ENCODE results near the gene RBM4B.

Gene RBM4B

DNA sequence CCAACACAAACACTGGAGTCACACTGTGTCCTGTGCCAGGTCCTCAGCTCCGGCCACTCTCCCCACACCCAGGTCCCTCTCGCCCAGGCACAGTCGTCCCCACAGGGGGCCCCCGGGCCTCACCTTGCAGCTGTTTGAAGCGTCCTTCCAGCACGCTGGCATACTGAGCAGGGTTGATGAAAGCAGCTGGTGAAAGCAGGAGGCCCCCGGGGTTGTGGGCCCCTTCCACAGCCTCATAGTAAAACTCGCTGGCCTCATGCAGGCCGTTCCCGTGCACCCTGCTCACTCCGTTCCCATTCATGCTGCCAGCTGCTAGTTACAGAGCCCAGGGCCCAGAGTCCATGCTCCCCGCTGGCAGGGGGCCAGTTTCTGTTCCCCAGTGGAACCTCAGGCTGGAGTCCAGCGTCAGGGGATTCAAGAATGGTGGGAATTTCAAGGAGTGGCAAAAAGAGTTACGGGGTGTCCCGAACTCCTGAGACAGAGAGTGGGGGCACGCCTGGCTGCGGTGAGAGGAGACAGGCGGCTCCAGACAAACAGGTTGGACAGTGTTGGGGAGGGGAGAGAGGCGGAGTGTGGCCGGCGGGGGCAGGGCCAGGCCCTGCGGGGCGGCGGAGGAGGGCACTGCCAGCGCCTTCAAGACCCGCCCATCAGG, 40.8 kb upstream of the RBM4B start:
- no peak overlapping the region for H3K4me3 ChIP-seq (ENCODE audit: low read length)
- H3K36me3 ChIP-seq (ENCODE audit: insufficient read depth, low read length) = no peaks in the 10 kb centered on the region
- H3K4me1 ChIP-seq (ENCODE audit: control insufficient read depth, insufficient read depth, low read length) = peaks cover 16% of the 10 kb centered on the region
- H3K9ac ChIP-seq (ENCODE audit: low read depth, low read length) = no peak overlapping the region
- no peak overlapping the region for H3K4me2 ChIP-seq (ENCODE audit: low read length)
- H3K27me3 ChIP-seq (ENCODE audit: control insufficient read depth, insufficient read depth, low read length) = peaks cover 30% of the 10 kb centered on the region
- no peaks in the 10 kb centered on the region for H3K9me3 ChIP-seq (replicated peaks; ENCODE audit: low read length)

DNA sequence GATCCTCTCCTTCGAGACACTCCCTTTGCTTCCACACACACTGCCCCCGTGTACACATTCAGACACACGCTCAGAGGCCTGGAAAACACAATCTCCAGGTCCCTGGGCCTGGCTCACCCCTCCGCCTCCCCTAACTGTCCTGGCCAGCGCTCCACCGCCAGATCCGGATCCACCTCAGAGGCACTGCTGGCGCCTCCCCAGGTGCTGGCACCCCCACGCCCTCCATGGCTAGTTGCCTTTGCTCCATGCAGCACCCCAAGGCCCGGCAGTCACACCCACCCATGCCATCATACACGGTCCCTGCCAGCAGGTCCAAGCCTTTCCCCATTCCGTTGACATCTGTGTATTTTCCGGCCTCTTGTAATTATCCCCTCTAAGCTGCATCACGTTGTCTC, 40.2 kb upstream of the RBM4B start:
- no peak overlapping the region for H3K9ac ChIP-seq (ENCODE audit: low read depth, low read length)
- H3K36me3 ChIP-seq (ENCODE audit: insufficient read depth, low read length) = no peaks in the 10 kb centered on the region
- peaks cover 31% of the 10 kb centered on the region for H3K27me3 ChIP-seq (ENCODE audit: control insufficient read depth, insufficient read depth, low read length)
- H3K4me1 ChIP-seq (ENCODE audit: control insufficient read depth, insufficient read depth, low read length) = peaks cover 16% of the 10 kb centered on the region
- H3K4me2 ChIP-seq (ENCODE audit: low read length) = no peak overlapping the region
- no peak overlapping the region for H3K4me3 ChIP-seq (ENCODE audit: low read length)
- no peaks in the 10 kb centered on the region for H3K9me3 ChIP-seq (replicated peaks; ENCODE audit: low read length)

DNA sequence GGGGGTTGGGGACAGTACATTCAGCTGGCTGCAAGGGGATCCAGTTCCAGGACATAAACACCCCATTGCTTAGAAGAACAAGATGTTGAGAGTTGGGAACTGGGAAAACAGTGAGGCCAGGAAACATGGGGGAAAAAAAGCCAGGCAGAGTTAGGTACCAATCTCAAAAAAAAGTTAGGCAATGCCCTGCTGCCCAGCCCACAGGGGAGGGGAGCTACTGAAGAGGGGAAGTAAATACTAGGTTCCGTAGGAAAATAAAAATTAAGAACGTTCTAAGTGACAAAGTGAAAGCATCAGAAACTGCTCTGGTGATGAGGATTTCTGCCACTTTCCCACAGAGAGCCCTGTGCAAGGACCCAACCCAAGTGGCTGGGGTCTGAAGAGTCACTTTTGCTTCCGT, 39.3 kb upstream of the RBM4B start:
- H3K4me1 ChIP-seq (ENCODE audit: control insufficient read depth, insufficient read depth, low read length) = peaks cover 16% of the 10 kb centered on the region
- H3K4me2 ChIP-seq (ENCODE audit: low read length) = no peak overlapping the region
- H3K27me3 ChIP-seq (ENCODE audit: control insufficient read depth, insufficient read depth, low read length) = peaks cover 31% of the 10 kb centered on the region
- no peaks in the 10 kb centered on the region for H3K36me3 ChIP-seq (ENCODE audit: insufficient read depth, low read length)
- H3K4me3 ChIP-seq (ENCODE audit: low read length) = no peak overlapping the region
- no peaks in the 10 kb centered on the region for H3K9me3 ChIP-seq (replicated peaks; ENCODE audit: low read length)
- no peak overlapping the region for H3K9ac ChIP-seq (ENCODE audit: low read depth, low read length)

DNA sequence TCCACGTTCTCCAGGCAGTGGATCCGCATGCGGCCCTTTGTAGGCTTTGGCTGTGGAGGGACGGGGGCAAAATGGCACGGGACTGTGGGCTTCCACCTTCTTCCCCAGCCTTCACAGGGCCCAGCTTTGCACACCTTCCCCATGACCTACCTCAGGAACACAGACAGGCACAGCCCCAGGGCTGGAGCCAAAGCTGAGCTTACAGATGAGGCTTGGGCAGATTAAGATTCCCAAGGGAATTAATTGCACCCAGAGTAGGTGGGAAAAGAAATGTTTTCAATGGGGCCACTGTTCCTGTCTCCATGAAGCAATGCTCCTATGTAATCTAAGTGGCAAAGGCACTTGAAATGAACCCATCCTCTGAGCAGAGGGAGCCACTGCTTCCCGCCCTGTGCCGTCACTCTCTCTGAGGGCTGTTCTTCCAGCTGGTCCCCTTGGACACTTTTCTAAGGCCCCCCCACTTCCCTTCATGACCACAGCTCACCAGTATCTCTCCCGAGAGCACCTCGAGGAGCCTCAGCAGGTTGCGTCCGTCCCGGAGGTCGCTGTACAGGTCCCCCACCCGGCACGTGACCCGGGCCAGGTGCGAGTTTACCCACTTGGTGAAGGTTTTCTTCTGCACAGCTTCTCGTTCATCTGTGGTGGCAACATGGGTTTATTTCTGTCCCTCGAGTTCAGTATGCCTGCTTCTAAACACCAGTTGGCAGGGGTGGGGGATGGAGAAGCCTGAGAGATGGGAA, 37.8 kb upstream of the RBM4B start:
- peaks cover 35% of the 10 kb centered on the region for H3K27me3 ChIP-seq (ENCODE audit: control insufficient read depth, insufficient read depth, low read length)
- no peak overlapping the region for H3K9ac ChIP-seq (ENCODE audit: low read depth, low read length)
- H3K4me1 ChIP-seq (ENCODE audit: control insufficient read depth, insufficient read depth, low read length) = peaks cover 15% of the 10 kb centered on the region
- H3K4me3 ChIP-seq (ENCODE audit: low read length) = no peak overlapping the region
- H3K36me3 ChIP-seq (ENCODE audit: insufficient read depth, low read length) = no peaks in the 10 kb centered on the region
- no peak overlapping the region for H3K4me2 ChIP-seq (ENCODE audit: low read length)
- no peaks in the 10 kb centered on the region for H3K9me3 ChIP-seq (replicated peaks; ENCODE audit: low read length)

DNA sequence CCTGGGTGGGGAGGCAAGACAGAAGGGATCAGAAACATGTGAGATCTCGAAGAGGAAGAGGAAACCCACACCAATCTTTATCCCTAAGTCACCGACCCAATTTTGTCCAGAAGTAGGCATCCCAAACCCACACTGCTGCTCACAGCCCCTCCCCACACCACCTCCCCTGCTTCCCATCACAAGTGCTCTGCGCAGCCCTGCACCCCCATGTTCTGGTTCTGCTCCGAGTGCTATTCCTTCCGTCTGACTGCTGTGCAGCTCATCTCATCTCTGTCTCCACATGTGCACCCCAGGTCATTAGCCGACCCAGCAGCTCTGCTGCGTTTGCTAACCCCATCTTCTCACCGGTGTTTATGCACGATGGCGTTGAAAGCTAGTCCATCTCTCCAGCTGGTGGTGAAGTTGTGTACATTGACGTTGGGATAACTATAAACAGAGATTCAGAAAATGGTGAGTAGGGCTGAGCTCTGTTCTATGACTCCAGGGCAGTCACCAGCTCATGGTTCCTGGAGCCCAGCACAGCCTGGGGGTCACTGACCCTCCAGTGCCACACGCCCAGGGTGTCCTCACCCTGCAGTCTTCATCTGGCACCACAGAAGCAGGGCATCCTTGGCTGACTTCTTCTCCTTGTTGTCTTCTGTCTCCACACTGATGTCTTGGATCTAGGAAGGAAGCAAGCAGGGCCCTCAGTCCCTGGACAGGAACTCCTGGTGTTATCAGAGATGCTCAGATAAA, 36.2 kb upstream of the RBM4B start:
- Histone ChIP-seq H3K27me3 (ENCODE audit: control insufficient read depth, insufficient read depth, low read length) (peaks cover 33% of the 10 kb centered on the region), H3K9me3 (replicated peaks; ENCODE audit: low read length) (no peaks in the 10 kb centered on the region), H3K4me3 (ENCODE audit: low read length) (no peak overlapping the region), H3K4me2 (ENCODE audit: low read length) (no peak overlapping the region), H3K36me3 (ENCODE audit: insufficient read depth, low read length) (no peaks in the 10 kb centered on the region), H3K4me1 (ENCODE audit: control insufficient read depth, insufficient read depth, low read length) (peaks cover 6% of the 10 kb centered on the region), H3K9ac (ENCODE audit: low read depth, low read length) (no peak overlapping the region)

DNA sequence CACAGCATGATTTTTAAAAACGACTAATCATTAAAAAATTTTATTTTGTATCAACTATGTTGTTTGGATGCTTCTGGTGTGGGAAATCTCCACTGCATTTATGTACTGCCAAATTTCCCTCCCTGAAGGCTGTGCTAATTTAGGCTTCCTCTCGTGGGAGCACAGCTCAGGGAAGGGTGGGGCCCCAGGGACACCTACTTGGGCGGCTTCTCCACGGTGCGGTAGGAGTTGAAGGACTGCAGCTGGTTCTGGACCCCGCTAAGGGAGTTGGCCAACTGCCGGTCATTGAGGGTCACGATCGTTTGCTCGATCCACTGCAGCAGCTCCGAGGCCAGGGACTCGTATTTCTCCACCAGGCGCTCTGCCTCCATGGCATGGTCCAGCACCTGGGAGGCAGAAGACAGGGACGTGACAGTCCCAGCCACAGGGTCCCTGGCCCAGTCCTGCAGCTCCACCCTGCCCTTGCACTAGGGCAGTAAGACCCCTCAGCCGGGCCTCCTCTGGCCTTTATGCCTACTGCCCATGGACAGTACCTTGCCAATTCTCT, 32.8 kb upstream of the RBM4B start:
- H3K4me1 ChIP-seq (ENCODE audit: control insufficient read depth, insufficient read depth, low read length) = no peaks in the 10 kb centered on the region
- no peak overlapping the region for H3K4me2 ChIP-seq (ENCODE audit: low read length)
- H3K27me3 ChIP-seq (ENCODE audit: control insufficient read depth, insufficient read depth, low read length) = peaks cover 29% of the 10 kb centered on the region
- H3K4me3 ChIP-seq (ENCODE audit: low read length) = no peak overlapping the region
- H3K36me3 ChIP-seq (ENCODE audit: insufficient read depth, low read length) = no peaks in the 10 kb centered on the region
- H3K9me3 ChIP-seq (replicated peaks; ENCODE audit: low read length) = no peaks in the 10 kb centered on the region
- no peak overlapping the region for H3K9ac ChIP-seq (ENCODE audit: low read depth, low read length)

DNA sequence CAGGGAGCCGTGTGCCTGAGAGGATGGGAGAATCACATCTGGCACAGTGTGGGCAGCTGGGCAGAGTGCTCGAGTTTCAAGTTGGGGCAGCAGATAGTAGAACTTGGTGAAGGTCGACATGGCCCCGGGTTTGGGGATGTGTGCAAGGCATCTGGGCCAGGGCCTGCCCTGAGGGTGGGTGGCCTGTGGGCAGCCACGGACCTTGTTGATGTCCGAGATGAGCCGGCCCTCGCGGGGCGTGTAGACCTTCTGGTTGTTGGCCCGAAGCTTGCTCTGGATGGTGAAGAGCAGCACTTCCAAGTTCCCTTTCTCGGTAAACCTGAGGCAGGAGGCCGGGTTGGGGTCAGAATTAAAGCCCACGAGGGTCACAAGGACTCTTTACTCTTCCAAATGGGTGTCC, 31.0 kb upstream of the RBM4B start:
- no peaks in the 10 kb centered on the region for H3K36me3 ChIP-seq (ENCODE audit: insufficient read depth, low read length)
- H3K4me2 ChIP-seq (ENCODE audit: low read length) = no peak overlapping the region
- no peak overlapping the region for H3K9ac ChIP-seq (ENCODE audit: low read depth, low read length)
- no peak overlapping the region for H3K4me3 ChIP-seq (ENCODE audit: low read length)
- H3K27me3 ChIP-seq (ENCODE audit: control insufficient read depth, insufficient read depth, low read length) = peaks cover 12% of the 10 kb centered on the region
- H3K4me1 ChIP-seq (ENCODE audit: control insufficient read depth, insufficient read depth, low read length) = no peaks in the 10 kb centered on the region
- no peaks in the 10 kb centered on the region for H3K9me3 ChIP-seq (replicated peaks; ENCODE audit: low read length)

DNA sequence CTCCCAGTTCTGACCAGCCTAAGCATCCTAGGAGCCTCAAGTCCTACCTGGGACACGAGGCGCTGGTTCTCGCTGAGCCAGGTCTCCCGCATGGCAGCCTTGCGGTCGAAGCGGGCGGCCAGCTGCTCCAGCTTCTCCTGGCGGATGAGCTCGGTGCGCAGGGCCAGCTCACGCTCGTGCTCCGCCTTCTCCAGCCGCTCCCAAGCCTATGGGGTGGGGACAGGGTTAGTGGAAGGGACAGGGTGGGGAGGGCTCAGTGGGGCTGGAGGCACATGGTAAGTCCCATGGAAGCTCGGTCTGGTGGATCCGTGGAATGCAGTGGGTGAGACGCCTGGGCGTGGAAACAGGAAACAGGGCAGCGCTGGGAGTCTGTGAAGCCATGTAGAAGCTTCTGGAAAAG, 30.4 kb upstream of the RBM4B start:
- H3K9ac ChIP-seq (ENCODE audit: low read depth, low read length) = no peak overlapping the region
- no peaks in the 10 kb centered on the region for H3K4me1 ChIP-seq (ENCODE audit: control insufficient read depth, insufficient read depth, low read length)
- H3K9me3 ChIP-seq (replicated peaks; ENCODE audit: low read length) = no peaks in the 10 kb centered on the region
- no peaks in the 10 kb centered on the region for H3K36me3 ChIP-seq (ENCODE audit: insufficient read depth, low read length)
- no peak overlapping the region for H3K4me2 ChIP-seq (ENCODE audit: low read length)
- no peak overlapping the region for H3K4me3 ChIP-seq (ENCODE audit: low read length)
- peaks cover 7% of the 10 kb centered on the region for H3K27me3 ChIP-seq (ENCODE audit: control insufficient read depth, insufficient read depth, low read length)

DNA sequence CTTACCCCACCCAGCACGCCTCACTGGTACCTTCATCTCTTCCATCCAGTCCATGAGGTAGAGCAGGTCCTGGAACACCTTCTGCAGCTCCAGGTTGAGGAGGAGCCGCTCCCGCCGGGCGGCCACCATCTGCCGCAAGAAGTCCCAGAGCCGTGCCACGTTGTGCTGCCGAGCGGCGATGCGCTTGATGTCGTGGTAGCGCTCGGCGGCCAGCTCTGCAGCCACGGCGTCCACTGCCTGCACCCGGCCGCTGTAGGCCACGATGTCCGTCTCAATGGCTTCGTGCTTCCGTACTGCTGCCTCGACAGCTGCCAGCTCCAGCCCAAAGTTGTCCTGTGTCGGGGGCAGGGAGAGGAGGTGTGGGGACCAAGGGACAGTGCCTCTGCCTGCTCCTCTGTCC, 29.8 kb upstream of the RBM4B start:
- peaks cover 7% of the 10 kb centered on the region for H3K27me3 ChIP-seq (ENCODE audit: control insufficient read depth, insufficient read depth, low read length)
- H3K4me2 ChIP-seq (ENCODE audit: low read length) = no peak overlapping the region
- no peaks in the 10 kb centered on the region for H3K9me3 ChIP-seq (replicated peaks; ENCODE audit: low read length)
- H3K4me1 ChIP-seq (ENCODE audit: control insufficient read depth, insufficient read depth, low read length) = no peaks in the 10 kb centered on the region
- no peak overlapping the region for H3K4me3 ChIP-seq (ENCODE audit: low read length)
- no peaks in the 10 kb centered on the region for H3K36me3 ChIP-seq (ENCODE audit: insufficient read depth, low read length)
- no peak overlapping the region for H3K9ac ChIP-seq (ENCODE audit: low read depth, low read length)

DNA sequence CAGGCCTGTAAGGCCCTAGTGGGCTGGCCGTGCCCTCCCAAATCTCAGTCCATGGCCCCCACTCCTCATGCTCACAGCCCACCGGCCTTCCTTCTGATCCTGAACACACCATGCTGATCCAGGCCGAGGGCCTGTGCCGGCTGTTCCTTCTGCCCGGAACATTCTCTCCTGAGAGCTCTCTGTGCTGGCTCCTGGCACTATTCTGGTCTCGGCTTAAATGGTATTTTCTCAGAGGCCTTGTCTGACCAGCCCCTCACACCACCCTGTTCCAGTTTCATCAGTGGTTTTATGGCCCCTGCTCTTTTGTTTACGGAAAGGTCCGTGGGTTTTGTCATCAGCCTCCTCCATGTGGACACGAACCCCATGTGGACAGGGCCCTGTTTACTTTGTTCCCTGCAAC, 29.3 kb upstream of the RBM4B start:
- Histone ChIP-seq H3K9ac (ENCODE audit: low read depth, low read length) (no peak overlapping the region), H3K36me3 (ENCODE audit: insufficient read depth, low read length) (no peaks in the 10 kb centered on the region), H3K4me3 (ENCODE audit: low read length) (no peak overlapping the region), H3K27me3 (ENCODE audit: control insufficient read depth, insufficient read depth, low read length) (peaks cover 7% of the 10 kb centered on the region), H3K9me3 (replicated peaks; ENCODE audit: low read length) (no peaks in the 10 kb centered on the region), H3K4me1 (ENCODE audit: control insufficient read depth, insufficient read depth, low read length) (no peaks in the 10 kb centered on the region), H3K4me2 (ENCODE audit: low read length) (no peak overlapping the region)

DNA sequence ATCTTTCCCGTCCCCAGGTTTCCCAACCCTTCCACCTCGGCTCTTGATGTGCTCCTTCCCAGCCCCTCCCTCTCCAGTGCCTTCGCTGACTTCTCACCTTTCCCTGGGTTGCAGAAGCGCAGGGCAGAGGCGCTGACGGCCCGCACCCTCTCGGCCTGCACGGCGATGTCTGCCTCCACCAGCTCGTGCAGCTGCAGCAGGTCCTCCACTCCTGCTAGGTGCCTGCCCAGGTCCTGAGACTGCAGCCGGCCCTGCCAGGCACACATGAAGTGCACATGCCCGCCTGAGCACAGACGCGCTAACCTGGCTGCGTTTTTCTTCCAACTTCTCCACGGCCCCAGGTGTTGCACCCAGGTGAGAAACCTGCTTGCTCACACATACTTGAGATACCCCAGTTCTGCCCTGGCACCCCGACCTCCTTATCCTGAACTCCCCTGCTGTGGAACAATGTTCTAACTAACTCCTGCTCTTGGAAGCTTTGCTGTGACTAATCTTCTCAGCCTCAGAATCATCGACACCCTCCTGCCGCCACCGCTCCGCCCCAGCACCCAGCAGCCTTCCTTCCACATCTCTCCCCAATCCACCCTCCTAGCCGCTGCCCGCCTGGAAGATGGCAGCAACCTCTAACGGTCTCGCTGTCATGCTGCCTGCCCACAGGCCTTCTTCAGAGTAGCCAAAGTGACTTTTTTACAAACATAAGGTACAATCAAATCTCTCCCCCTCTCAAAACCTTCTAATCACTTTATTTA, 28.1 kb upstream of the RBM4B start:
- Histone ChIP-seq H3K4me3 (ENCODE audit: low read length) (no peak overlapping the region), H3K4me1 (ENCODE audit: control insufficient read depth, insufficient read depth, low read length) (no peaks in the 10 kb centered on the region), H3K9me3 (replicated peaks; ENCODE audit: low read length) (no peaks in the 10 kb centered on the region), H3K36me3 (ENCODE audit: insufficient read depth, low read length) (no peaks in the 10 kb centered on the region), H3K4me2 (ENCODE audit: low read length) (no peak overlapping the region), H3K9ac (ENCODE audit: low read depth, low read length) (no peak overlapping the region), H3K27me3 (ENCODE audit: control insufficient read depth, insufficient read depth, low read length) (peaks cover 4% of the 10 kb centered on the region)
